Muscle layer of colon (tissue), 2 donors: ENCODE results near the gene GNAQ.

Experiments used
- H3K27ac ChIP-seq: one replicate; pipeline ENCODE4 v1.7.0; 2013; ENCODE audit warnings: low read depth, mild to moderate bottlenecking, low read length, moderate library complexity
- H3K27me3 ChIP-seq, 2 donors: one replicate each; pipeline ENCODE4 v1.7.0; 2013; ENCODE audit warnings: low read length in 2 of 2, mild to moderate bottlenecking in 2 of 2; ENCODE audit not compliant: insufficient read depth in 2 of 2, control insufficient read depth in 1 of 2
- H3K36me3 ChIP-seq: one replicate; pipeline ENCODE4 v1.7.0; 2013; ENCODE audit warnings: mild to moderate bottlenecking, low read length; ENCODE audit not compliant: insufficient read depth
- H3K4me1 ChIP-seq: one replicate; pipeline ENCODE4 v1.7.0; 2013; ENCODE audit warnings: mild to moderate bottlenecking, low read length; ENCODE audit not compliant: insufficient read depth
- H3K4me3 ChIP-seq, 2 donors: one replicate each; pipeline ENCODE4 v1.7.0; 2013; ENCODE audit warnings: low read length in 2 of 2, low read depth in 1 of 2, mild to moderate bottlenecking in 1 of 2, moderate library complexity in 1 of 2
- H3K9ac ChIP-seq: one replicate; pipeline ENCODE4 v1.7.0; 2013; ENCODE audit warnings: low read length
- H3K9me3 ChIP-seq: one replicate; pipeline ENCODE4 v1.7.0; 2013; ENCODE audit warnings: mild to moderate bottlenecking, low read length
- donor health status: abdominal sarcoma.
- donor health status: Adenocarcinoma of cecum.

The GNAQ gene

DNA sequence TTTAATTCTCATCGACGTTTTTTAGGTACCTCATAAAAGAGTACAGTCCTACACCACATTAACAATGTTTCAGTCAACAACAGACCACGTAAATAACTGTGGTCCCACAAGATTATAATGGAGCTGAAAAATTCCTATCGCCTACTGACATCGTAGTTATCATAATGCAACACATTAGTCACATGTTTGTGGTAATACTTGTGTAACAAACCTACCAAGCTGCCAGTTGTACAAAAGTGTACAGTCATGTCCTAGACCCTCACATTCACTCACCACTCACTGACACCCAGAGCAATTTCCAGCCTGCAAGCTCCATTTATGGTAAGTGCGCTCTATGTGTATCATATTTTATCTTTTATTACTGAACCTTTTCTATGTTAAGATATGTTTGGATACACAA, 16.8 kb downstream of the GNAQ start:
- Histone ChIP-seq H3K36me3 (no peaks in the 10 kb centered on the region), H3K9ac (no peak overlapping the region), H3K4me1 (peaks cover 23% of the 10 kb centered on the region), H3K9me3 (no peaks in the 10 kb centered on the region), H3K27ac (no peak overlapping the region), H3K4me3 (no peak overlapping the region), H3K27me3 (no peaks in the 10 kb centered on the region)

DNA sequence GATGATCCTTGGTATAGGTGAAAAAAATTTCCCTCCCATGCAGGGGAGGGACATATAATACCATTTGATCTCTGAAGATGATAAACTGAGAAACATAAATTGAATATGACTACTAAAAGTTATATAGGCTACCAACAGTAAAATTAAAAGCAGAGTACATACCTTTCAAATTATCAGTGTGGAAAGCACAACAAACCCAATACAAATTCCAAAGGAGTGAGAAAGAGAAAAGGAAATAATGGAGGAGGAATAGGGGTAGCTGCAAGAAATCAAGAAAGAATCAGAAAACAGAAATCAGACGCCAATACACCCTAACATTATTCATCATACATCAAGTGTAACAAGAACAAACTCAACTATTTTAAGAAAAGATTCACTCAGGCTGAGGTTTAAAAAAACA, 17.7 kb downstream of the GNAQ start:
- Histone ChIP-seq H3K27me3 (no peaks in the 10 kb centered on the region), H3K4me3 (no peak overlapping the region), H3K27ac (no peak overlapping the region), H3K9ac (no peak overlapping the region), H3K36me3 (no peaks in the 10 kb centered on the region), H3K9me3 (no peaks in the 10 kb centered on the region), H3K4me1 (peaks cover 29% of the 10 kb centered on the region)

DNA sequence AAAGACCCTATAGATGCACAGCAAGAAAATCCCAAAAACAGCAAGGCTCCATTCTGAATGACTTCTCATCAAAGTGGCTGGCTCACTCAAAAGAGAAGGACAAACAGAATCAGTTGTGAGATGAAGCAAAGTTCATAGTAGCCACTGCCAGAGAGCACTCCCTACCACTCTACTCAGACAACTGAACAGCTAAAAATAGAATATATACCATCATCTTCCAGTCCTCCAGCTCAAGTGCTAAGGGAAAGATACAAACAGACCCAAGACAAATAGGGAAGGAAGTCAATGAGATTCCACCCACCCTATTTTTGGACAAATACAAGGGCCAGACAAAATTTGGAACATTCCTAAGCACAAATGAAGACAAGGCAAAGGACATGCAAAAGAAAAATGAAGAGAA, 20.6 kb downstream of the GNAQ start:
- H3K4me3 ChIP-seq: no peak overlapping the region
- no peak overlapping the region for H3K9ac ChIP-seq
- H3K4me1 ChIP-seq: peaks cover 51% of the 10 kb centered on the region
- H3K9me3 ChIP-seq: no peaks in the 10 kb centered on the region
- H3K27me3 ChIP-seq: no peaks in the 10 kb centered on the region
- H3K27ac ChIP-seq: no peak overlapping the region
- H3K36me3 ChIP-seq: no peaks in the 10 kb centered on the region

DNA sequence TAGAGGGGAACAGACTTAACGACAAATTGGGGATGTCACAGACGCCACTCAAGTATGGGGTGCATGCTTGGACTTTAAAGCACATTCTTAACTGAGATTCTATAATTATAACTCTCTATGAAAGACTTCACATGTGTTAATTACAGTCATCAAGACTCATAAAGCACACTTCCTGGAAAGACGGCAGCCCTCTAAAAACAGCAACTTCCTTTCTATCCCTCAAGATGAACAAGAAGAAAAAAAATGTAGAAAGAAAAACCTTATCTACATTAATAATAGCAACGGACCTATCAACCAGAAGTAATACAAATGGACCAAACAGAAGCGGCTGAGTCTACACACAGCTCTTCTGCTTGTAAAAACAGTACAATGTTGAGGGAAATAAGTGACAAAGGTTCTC, 21.2 kb downstream of the GNAQ start:
- no peaks in the 10 kb centered on the region for H3K9me3 ChIP-seq
- no peak overlapping the region for H3K27ac ChIP-seq
- H3K36me3 ChIP-seq: no peaks in the 10 kb centered on the region
- H3K27me3 ChIP-seq: no peaks in the 10 kb centered on the region
- H3K4me3 ChIP-seq: no peak overlapping the region
- peaks cover 51% of the 10 kb centered on the region for H3K4me1 ChIP-seq
- no peak overlapping the region for H3K9ac ChIP-seq

DNA sequence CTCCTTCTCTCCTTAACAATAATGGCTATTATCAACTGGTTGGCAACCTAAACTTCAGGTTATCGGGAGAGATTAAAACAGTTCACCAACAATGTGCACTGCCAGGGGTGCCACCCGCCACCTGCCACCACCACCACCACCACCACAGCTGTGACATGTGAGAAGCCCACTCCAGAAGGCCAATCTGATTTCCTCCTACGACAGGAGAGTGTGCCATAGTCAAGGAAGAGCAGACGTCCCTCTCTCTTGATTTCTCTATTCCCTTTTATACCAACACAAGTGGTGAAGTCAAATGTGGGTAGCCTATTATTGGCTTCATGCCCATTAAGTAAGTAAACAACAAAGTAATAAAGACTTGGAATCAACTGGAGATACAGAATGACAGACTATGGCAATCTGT, 22.4 kb downstream of the GNAQ start:
- Histone ChIP-seq H3K27me3 (no peaks in the 10 kb centered on the region), H3K9me3 (no peaks in the 10 kb centered on the region), H3K9ac (no peak overlapping the region), H3K36me3 (no peaks in the 10 kb centered on the region), H3K27ac (no peak overlapping the region), H3K4me1 (peaks cover 48% of the 10 kb centered on the region), H3K4me3 (no peak overlapping the region)

DNA sequence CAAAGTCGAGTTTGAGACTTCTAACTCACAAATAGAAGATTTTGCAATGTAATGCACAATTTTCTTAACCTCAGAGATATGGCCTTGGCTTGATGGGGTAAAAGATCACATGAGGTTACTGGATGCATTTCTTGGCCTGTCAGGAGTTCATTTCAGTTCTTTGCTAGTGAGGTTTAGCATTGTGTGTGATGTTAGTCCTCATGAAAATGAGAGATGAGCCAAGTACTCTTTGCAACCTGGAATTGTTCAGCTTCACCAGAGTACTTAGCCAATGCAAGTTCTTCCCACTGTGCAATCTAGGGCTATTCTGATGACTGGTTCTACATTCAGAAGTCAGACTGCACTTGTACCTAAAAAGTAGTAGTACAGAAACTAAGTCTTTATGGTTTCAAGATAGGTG, 24.9 kb downstream of the GNAQ start:
- Histone ChIP-seq H3K9ac (no peak overlapping the region), H3K9me3 (no peaks in the 10 kb centered on the region), H3K36me3 (no peaks in the 10 kb centered on the region), H3K27me3 (no peaks in the 10 kb centered on the region), H3K27ac (no peak overlapping the region), H3K4me1 (peaks cover 62% of the 10 kb centered on the region), H3K4me3 (no peak overlapping the region)

DNA sequence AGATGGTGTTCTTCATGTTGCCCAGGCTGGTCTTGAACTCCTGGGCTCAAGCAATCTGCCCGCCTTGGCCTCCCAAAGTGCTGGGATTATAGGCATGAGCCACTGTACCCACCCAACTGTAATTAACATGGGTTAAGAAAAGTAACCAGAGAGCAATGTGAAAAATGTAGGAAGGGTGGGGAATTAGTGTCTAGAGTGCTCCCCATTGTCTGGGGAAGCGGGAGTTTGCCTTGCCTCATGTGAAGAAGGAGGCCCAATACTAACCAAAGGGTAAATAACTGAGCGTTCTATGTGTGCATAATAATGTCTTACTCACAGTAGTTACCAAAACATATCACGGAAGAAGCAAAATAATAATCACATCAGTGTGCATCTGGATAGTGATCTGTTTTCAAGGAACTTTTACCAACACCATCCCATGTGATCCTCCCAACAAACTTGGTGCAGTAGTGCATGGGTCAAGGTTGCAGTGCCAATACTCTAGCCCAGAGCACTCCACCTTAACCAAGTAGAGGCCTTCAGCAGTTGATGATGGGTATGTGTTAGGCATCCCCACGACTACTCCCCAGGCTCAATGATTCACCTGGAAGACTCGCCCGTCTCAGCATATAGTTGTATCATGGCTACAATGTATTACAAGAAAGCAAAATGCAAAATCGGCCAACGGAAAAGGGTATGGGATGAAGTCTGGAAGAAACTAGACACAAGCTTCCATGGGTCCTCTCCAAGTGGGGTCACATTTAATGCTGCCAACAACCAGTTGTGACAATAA, 26.2 kb downstream of the GNAQ start:
- Histone ChIP-seq H3K4me3 (no peak overlapping the region), H3K27ac (no peak overlapping the region), H3K9me3 (no peaks in the 10 kb centered on the region), H3K36me3 (no peaks in the 10 kb centered on the region), H3K9ac (no peak overlapping the region), H3K4me1 (peaks cover 54% of the 10 kb centered on the region), H3K27me3 (no peaks in the 10 kb centered on the region)

DNA sequence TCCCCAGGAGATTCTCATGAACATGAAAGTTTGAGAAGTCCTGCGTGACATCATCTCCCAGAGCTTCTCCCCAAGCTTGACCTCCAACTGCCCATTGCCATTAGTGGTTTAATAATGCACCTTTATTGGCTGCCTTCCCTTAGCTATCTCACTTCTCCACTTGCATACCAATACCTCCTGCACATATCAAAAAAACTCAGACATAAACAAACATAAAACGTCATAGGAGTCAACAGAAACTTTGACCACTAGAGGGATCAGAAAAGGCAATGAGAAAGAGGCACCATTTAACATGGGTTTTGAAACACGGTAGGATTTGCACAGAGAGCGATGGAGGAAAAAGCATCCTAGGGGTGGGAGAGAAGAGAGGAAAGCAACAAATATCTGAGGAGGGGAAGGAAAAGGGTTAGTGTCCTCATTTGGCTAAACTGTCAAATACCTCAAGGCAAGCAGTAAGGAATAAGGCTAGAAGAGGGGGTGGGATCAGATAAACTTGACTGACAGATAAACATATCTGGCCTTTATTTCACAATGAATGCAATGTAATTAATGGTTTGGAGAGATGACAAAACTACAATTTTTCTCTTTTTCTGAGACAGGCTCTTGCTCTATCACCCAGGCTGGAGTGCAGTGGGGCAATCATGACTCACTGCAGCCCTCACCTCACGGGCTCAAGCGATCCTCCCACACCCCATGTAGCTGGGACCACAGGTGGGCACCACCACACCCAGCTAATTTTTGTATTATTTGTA, 27.0 kb downstream of the GNAQ start:
- Histone ChIP-seq H3K27ac (no peak overlapping the region), H3K4me1 (peaks cover 48% of the 10 kb centered on the region)

DNA sequence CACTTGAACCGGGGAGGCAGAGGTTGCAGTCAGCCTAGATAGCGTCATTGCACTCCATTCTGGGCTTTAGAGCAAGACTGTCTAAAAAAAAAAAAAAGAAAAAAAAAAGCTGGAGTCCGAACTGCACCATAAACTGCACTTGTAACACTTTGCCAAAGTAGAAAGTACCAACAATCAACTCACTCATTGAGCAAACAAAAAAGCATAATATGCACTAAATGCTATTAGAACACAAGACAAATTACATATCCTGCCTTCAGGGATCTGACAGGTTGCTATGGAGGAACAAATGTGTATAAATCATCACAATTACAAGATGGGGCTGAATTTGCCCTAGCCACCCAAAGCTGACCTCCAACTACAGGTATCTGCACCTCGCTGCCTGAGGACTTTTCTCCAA, 27.9 kb downstream of the GNAQ start:
- H3K9ac ChIP-seq: no peak overlapping the region
- no peak overlapping the region for H3K4me3 ChIP-seq
- H3K36me3 ChIP-seq: no peaks in the 10 kb centered on the region
- H3K9me3 ChIP-seq: no peaks in the 10 kb centered on the region
- peaks cover 46% of the 10 kb centered on the region for H3K4me1 ChIP-seq
- H3K27ac ChIP-seq: no peak overlapping the region
- no peaks in the 10 kb centered on the region for H3K27me3 ChIP-seq

More for the DNA sequence above, 27.0 kb downstream of the GNAQ start:
- no peaks in the 10 kb centered on the region for H3K27me3 ChIP-seq
- no peaks in the 10 kb centered on the region for H3K36me3 ChIP-seq
- H3K4me3 ChIP-seq: no peak overlapping the region
- no peaks in the 10 kb centered on the region for H3K9me3 ChIP-seq
- H3K9ac ChIP-seq: no peak overlapping the region

DNA sequence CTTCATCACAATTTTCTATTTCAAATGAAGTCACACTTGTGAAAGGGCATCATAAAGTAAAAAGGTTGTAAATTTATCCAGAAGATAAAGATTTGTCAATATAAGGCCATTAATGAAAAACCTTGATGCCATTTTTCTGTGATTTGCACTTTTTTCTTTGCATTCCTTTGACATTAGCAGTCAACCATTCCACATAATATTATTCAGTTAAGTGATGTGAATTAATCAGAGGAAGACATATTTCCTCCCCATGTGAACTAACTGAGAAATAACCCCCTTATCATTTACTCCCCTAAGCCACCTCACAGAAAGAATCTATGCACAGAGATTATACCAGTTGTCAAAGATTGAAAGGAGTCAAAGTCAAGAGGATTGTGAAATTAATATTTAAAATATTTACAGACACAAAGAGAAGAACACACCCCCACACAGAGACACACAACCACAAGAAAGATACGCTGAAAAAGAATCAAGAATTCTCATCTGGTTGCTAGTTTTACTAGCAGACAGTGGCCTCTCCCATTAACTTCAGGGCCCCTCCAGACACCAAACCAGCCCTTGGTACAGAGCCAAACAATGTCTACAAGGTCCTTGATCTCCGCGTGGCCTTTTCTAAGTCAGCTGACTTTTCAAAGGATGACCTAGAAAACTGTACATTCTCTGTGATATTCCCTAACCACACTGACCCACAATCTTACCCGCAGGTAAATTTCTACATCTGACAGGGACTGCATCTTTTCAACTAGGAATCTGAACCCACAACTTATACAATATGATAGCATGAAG, 29.5 kb downstream of the GNAQ start:
- H3K27me3 ChIP-seq: no peaks in the 10 kb centered on the region
- no peaks in the 10 kb centered on the region for H3K36me3 ChIP-seq

DNA sequence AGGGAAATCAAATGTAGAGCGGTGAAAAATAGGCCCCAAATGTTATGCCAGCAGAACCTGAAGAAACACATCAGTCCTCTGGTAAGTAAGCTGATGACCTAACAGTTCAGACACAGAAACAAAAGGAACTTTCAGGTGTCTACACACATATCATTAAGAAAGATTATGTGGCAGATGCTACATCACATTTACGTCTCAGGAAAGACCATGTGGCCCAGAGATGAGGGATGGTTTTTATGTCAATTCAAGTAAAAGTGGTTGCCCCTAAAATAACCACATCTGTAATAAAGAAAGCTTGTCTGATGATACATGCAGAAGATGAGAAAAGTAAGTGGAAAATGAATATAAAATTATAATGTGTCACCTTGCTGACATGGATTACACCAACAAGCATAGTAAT, 31.4 kb downstream of the GNAQ start:
- H3K9me3 ChIP-seq: no peaks in the 10 kb centered on the region
- H3K36me3 ChIP-seq: no peaks in the 10 kb centered on the region
- no peak overlapping the region for H3K4me3 ChIP-seq
- no peaks in the 10 kb centered on the region for H3K27me3 ChIP-seq
- H3K9ac ChIP-seq: no peak overlapping the region
- no peak overlapping the region for H3K27ac ChIP-seq
- peaks cover 23% of the 10 kb centered on the region for H3K4me1 ChIP-seq

More for the DNA sequence above, 29.5 kb downstream of the GNAQ start:
- Histone ChIP-seq H3K9me3 (no peaks in the 10 kb centered on the region), H3K9ac (no peak overlapping the region), H3K4me3 (no peak overlapping the region), H3K27ac (no peak overlapping the region), H3K4me1 (peaks cover 34% of the 10 kb centered on the region)
